Hematopoietic multipotent progenitor cell (in vitro differentiated cells): Measurements from ENCODE around the gene SCNN1G. TPM values are rescaled to one million over a fixed set of nuclear protein-coding genes. Genes with fewer than 3 reads are reported as not detected.
"Not testable (repeated sequence)": the region's sequence is repeated elsewhere in the genome, so short reads cannot be mapped to it uniquely, and the experiment has no call there.

Experiments
- DNase-seq, 3 donors: peaks; one replicate each; pipeline ENCODE4 v3.0.0-alpha.2; 2011 to 2015; ENCODE audit warnings: low read depth in 2 of 3, low spot score in 2 of 3
- total RNA-seq: library from RNA; depleted of rRNA; stranded (reverse); fragments of >200 nt; gene quantifications from one replicate; pipeline ENCODE4 v1.2.3, GENCODE V29; 2012

Gene SCNN1G
- total RNA-seq, 1 donor, result under 0.01 TPM

GRCh38 chr16:23248261-23249194, 66.0 kb downstream of the SCNN1G start:
- DNase-seq, result no peak

GRCh38 chr16:23249830-23250229, 67.3 kb downstream of the SCNN1G start:
- no peak for DNase-seq

- DNase-seq, result no peak
These were observed 69.8 kb downstream of the SCNN1G start for GRCh38 chr16:23252310-23252709.

GRCh38 chr16:23253650-23254049, 71.1 kb downstream of the SCNN1G start:
- not testable (repeated sequence) for DNase-seq

GRCh38 chr16:23254338-23254737, 71.8 kb downstream of the SCNN1G start:
- DNase-seq, result no peak

GRCh38 chr16:23255000-23255399, 72.5 kb downstream of the SCNN1G start:
- DNase-seq, result no peak

- no peak for DNase-seq
These were observed 73.9 kb downstream of the SCNN1G start for GRCh38 chr16:23256440-23256839.

GRCh38 chr16:23257682-23258081, 75.1 kb downstream of the SCNN1G start:
- DNase-seq, result no peak

GRCh38 chr16:23258919-23259237, 76.3 kb downstream of the SCNN1G start:
- no peak for DNase-seq

Other genes with a start within 250 kb of the SCNN1G start
- gene USP31, start 33.3 kb upstream of the SCNN1G start, total RNA-seq, result 1.6 TPM
- gene SCNN1B, start 119.6 kb downstream of the SCNN1G start, total RNA-seq, result not detected